NCI-H187 treated with DMSO at 0.1 percent for 48 hours (cell line): Measurements from ENCODE around the gene FMO2.

Experiments used
- DNase-seq: peaks from one replicate; lab custom pipeline; 2025; lab: John Stamatoyannopoulos, UW

FMO2 gene

GRCh38 chr1:171257607-171258076 lies 72.5 kb downstream of the FMO2 start:
- DNase-seq = no peak

GRCh38 chr1:171258429-171258828 lies 73.3 kb downstream of the FMO2 start:
- DNase-seq = no peak

- DNase-seq = no peak
Measured at GRCh38 chr1:171258943-171259342, 73.8 kb downstream of the FMO2 start.
